Inflammatory macrophage (primary cell): ENCODE data around the gene GPR35.
A peak's percentile ranks its signal among the peaks of the same experiment; 100 is the strongest.
"Not testable (repeated sequence)": the region's sequence is repeated elsewhere in the genome, so short reads cannot be mapped to it uniquely, and the experiment has no call there.

ENCODE experiments used
- DNase-seq, 2 donors: peaks; one replicate each; pipeline ENCODE4 v3.0.0-alpha.2; 2020 to 2022

GPR35 gene

GRCh38 chr2:240603081-240603835 lies 22.0 kb upstream of the GPR35 start:
- DNase-seq = no peak

- DNase-seq = no peak
Measured at GRCh38 chr2:240603846-240604245, 21.4 kb upstream of the GPR35 start.

- DNase-seq = peak; percentile 73 to 79
Measured at GRCh38 chr2:240604291-240604938, 20.9 kb upstream of the GPR35 start.

- DNase-seq = no peak
Measured at GRCh38 chr2:240604939-240605716, 20.2 kb upstream of the GPR35 start.

GRCh38 chr2:240605867-240606743 lies 19.2 kb upstream of the GPR35 start:
- DNase-seq = no peak

GRCh38 chr2:240611601-240612210 lies 13.6 kb upstream of the GPR35 start:
- peak; percentile 67 to 77 for DNase-seq

- no peak for DNase-seq
Measured at GRCh38 chr2:240613781-240614180, 11.5 kb upstream of the GPR35 start.

GRCh38 chr2:240614391-240614790 lies 10.9 kb upstream of the GPR35 start:
- DNase-seq = no peak

- DNase-seq = peak in 1 of 2 donors; percentile 23
Measured at GRCh38 chr2:240615396-240615795, 9.9 kb upstream of the GPR35 start.

- DNase-seq = no peak
Measured at GRCh38 chr2:240615820-240616547, 9.3 kb upstream of the GPR35 start.

- DNase-seq = not testable (repeated sequence)
Measured at GRCh38 chr2:240616860-240617666, 8.2 kb upstream of the GPR35 start.

GRCh38 chr2:240618776-240619175 lies 6.5 kb upstream of the GPR35 start:
- no peak for DNase-seq

- peak in 1 of 2 donors; percentile 61 for DNase-seq
Measured at GRCh38 chr2:240619506-240620148, 5.7 kb upstream of the GPR35 start.

- no peak for DNase-seq
Measured at GRCh38 chr2:240620149-240620731, 5.0 kb upstream of the GPR35 start.

GRCh38 chr2:240620859-240621258 lies 4.4 kb upstream of the GPR35 start:
- peak; percentile 14 to 27 for DNase-seq

GRCh38 chr2:240622060-240622411 lies 3.2 kb upstream of the GPR35 start:
- DNase-seq = no peak

- peak in 1 of 2 donors; percentile 26 for DNase-seq
Measured at GRCh38 chr2:240622531-240623235, 2.6 kb upstream of the GPR35 start.

- no peak for DNase-seq
Measured at GRCh38 chr2:240623531-240624010, 1.7 kb upstream of the GPR35 start.
